ENCODE results near the gene L2HGDH. TPM values are rescaled to one million over a fixed set of nuclear protein-coding genes. Genes with fewer than 3 reads are reported as not detected.

L2HGDH gene
- total and polyA plus RNA-seq, 8 donors, result 4.6 to 6.5 (median 6.4) TPM

DNA sequence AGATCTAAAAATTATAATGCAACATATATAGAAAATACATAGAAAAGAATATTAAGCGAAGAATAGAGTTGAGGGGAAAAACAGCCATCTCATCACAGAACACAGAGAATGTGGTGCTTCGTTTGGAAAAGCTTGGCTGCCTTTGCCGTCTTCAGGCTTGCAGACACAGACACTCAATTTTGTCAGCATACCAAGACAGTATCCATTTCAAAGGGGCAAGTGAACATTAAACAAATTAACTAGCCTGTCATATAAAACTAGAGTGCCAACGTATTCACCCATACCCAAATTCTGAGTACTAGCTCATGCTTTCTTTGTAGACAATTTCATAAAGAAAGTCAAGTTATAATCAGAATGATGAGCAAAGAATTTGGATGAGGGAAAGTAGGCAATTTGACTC is 40.6 kb upstream of the L2HGDH start:
- no peak overlapping the region for H3K27ac ChIP-seq
- DNase-seq, result no peak
- no peaks in the 10 kb centered on the region for H3K27me3 ChIP-seq
- intact Hi-C loops (cut with DNase I), result no loop called here
- H3K4me1 ChIP-seq, result no peaks in the 10 kb centered on the region
- ATAC-seq, result no peak
- H3K4me3 ChIP-seq, result no peak overlapping the region
- H3K36me3 ChIP-seq, result peaks cover 0 to under 1% of the 10 kb centered on the region in 2 donors
- H3K9me3 ChIP-seq, result no peaks in the 10 kb centered on the region
- TF ChIP-seq, protein P1, sequence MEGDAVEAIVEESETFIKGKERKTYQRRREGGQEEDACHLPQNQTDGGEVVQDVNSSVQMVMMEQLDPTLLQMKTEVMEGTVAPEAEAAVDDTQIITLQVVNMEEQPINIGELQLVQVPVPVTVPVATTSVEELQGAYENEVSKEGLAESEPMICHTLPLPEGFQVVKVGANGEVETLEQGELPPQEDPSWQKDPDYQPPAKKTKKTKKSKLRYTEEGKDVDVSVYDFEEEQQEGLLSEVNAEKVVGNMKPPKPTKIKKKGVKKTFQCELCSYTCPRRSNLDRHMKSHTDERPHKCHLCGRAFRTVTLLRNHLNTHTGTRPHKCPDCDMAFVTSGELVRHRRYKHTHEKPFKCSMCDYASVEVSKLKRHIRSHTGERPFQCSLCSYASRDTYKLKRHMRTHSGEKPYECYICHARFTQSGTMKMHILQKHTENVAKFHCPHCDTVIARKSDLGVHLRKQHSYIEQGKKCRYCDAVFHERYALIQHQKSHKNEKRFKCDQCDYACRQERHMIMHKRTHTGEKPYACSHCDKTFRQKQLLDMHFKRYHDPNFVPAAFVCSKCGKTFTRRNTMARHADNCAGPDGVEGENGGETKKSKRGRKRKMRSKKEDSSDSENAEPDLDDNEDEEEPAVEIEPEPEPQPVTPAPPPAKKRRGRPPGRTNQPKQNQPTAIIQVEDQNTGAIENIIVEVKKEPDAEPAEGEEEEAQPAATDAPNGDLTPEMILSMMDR (IDR thresholded peaks at IDR 0.05), result no peak

DNA sequence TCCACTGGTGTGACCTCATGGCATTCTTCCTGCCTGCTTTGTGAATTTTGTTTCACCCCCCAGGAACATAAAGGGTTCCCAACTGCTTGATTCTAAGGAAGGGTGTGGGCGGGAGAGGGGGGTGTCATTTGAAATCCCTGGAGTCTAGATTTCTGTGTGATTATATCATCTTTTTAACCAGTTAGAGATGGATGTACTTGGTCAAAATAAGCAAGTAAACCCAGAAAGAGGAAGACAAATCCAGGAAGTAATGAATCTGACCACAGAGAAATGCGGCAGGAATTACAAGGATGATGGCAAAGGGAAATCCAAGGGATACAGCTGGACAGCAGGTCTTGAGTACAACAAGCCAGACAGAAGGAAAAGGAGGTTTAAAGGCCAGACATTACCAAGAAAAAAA is 38.9 kb upstream of the L2HGDH start:
- TF ChIP-seq, protein P1 (IDR thresholded peaks at IDR 0.05), result no peak
- intact Hi-C loops (cut with DNase I), result no loop called here
- no peak overlapping the region for H3K27ac ChIP-seq

DNA sequence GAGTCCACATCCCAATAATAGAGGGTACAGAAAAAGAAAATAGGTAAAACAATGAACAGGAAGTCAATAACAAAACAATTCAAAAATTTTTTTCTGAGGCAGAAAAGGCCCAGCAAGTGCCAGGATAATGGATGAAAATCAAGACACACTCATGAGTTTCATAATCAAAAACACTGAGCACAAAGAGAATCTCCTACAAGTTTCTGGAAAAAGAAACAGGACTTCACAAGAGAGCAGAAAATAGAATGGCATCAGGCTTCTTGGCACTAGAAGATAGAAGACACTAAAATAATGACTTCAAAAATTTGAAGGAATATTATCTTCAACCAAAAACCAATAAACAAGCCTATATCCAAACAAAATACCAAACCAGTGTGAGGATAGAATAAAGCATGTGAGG is 36.9 kb upstream of the L2HGDH start:
- Histone ChIP-seq H3K27me3 (no peaks in the 10 kb centered on the region), H3K36me3 (no peaks in the 10 kb centered on the region), H3K4me1 (peaks cover 0 to 2% of the 10 kb centered on the region in 2 donors), H3K27ac (no peak overlapping the region), H3K4me3 (no peak overlapping the region), H3K9me3 (no peaks in the 10 kb centered on the region)
- intact Hi-C loops (cut with DNase I), result no loop called here
- no peak for DNase-seq
- ATAC-seq, result no peak
- TF ChIP-seq, protein P1 (IDR thresholded peaks at IDR 0.05), result no peak

More for the DNA sequence above, 38.9 kb upstream of the L2HGDH start:
- Histone ChIP-seq H3K4me1 (no peaks in the 10 kb centered on the region), H3K4me3 (no peak overlapping the region), H3K36me3 (no peaks in the 10 kb centered on the region), H3K27me3 (no peaks in the 10 kb centered on the region), H3K9me3 (no peaks in the 10 kb centered on the region)
- ATAC-seq (no peak), DNase-seq (no peak)

DNA sequence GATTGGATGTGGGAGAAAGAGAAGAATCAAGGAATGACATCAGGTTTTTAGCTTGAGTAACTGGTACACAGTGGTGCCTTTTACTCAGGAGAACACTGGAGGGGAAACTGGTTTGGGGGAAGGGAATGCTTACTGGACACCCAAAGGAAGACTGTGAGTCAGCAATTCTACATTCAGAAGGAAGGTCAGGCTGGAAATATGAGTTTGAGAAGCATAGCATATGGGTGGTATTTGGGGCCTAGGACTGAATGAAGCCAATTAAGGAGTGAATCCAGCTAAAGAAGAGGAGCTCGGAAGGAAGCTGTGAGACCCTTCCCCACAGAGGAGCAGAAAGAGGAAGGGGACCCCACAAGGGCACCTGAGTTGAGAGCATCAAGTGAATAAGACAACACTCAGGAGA is 35.5 kb upstream of the L2HGDH start:
- ATAC-seq (peak; percentile 69), DNase-seq (no peak)
- H3K4me3 ChIP-seq, result no peak overlapping the region
- H3K36me3 ChIP-seq, result no peaks in the 10 kb centered on the region
- H3K9me3 ChIP-seq, result no peaks in the 10 kb centered on the region
- H3K27me3 ChIP-seq, result no peaks in the 10 kb centered on the region
- intact Hi-C loops (cut with DNase I), result no loop called here
- H3K27ac ChIP-seq, result no peak overlapping the region
- peaks cover 0 to 16% of the 10 kb centered on the region in 2 donors for H3K4me1 ChIP-seq
- TF ChIP-seq, protein P1 (IDR thresholded peaks at IDR 0.05), result no peak

DNA sequence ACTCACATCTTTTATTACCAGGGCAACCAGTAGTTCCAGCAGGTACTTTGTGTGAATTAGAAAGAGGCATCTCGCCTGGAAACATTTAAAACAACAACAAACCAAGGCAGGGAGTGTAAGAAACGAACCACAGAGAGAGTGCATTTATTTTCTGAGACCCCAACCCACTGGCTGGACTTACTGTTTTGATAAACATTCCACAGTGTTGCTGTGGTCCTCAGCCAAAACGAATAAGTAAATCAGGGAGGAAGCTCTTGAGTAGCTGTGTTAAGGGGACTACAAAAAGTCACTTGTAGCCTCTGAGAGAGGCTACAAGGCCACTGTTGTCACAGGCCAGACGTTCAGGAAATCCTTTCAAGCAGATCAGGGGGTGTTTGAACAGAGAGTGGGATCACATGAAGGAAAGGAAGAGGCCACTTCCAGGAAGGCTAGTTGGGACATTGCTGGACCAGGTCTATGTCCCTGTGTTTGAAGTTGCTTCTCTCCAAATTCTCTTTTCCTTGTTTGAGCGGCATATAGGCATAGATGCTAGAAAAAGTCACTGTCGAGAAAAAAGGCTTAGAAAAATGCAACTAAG is 33.9 kb upstream of the L2HGDH start:
- peaks cover 0 to 26% of the 10 kb centered on the region in 2 donors for H3K4me1 ChIP-seq
- TF ChIP-seq, protein P1 (IDR thresholded peaks at IDR 0.05), result no peak
- no peaks in the 10 kb centered on the region for H3K9me3 ChIP-seq
- H3K27me3 ChIP-seq, result no peaks in the 10 kb centered on the region
- ATAC-seq, result no peak
- peak overlapping the region in 1 of 2 donors; percentile 49 for H3K27ac ChIP-seq
- no peak overlapping the region for H3K4me3 ChIP-seq
- peaks cover 0 to 1% of the 10 kb centered on the region in 2 donors for H3K36me3 ChIP-seq
- DNase-seq, result no peak
- intact Hi-C loops (cut with DNase I), result no loop called here
